GM18867 (cell line): Measurements from ENCODE around the gene FOXL3.
"Not testable (repeated sequence)": the region's sequence is repeated elsewhere in the genome, so short reads cannot be mapped to it uniquely, and the experiment has no call there.

Experiments used
- ATAC-seq: cut with Tn5 transposase; IDR thresholded peaks from one replicate; pipeline ENCODE4 v1.9.1; 2021; ENCODE audit warnings: mild to moderate bottlenecking, moderate library complexity; ENCODE audit not compliant: unreplicated experiment

FOXL3 gene

DNA sequence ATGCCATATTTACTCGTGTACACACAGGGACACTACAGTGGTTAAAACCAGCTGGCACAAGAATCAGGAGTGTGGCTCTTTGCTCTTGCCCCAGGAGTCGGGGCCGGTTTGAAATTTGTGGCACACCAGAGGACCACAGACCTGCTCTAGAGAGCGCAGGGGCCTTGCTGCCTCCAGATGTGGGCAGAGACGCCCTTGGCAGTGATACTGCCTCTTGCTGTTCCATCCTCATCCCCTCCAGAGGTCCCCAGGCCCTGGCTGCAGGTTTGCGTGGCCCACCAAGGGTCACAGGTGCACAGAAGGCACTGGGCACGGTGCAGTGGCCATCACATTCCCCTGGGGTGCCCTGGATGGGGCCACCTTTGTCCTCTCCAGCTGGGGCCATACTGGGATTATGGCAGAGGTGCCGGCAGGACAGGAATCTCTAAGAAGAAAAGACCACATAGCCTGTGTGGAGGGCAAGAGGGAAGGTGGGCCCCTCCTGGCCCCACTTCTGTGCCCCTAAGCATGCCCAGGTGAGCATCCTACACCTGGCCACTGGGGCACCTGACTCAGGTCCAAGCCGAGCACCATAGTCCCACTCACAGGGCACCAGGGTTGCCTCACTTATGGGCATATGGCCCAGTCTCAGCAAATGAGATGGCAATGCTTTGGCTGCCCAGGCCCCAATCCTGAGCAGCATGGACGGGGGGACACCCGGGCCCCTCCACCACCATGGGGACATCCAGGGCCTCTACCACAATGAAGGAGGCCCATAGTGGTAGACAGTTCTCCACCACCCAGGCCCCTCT is 45.6 kb downstream of the FOXL3 start:
- ATAC-seq: no peak

GRCh38 chr7:336149-336533 is 46.2 kb downstream of the FOXL3 start:
- not testable (repeated sequence) for ATAC-seq

GRCh38 chr7:336810-337566 is 47.0 kb downstream of the FOXL3 start:
- ATAC-seq: no peak

DNA sequence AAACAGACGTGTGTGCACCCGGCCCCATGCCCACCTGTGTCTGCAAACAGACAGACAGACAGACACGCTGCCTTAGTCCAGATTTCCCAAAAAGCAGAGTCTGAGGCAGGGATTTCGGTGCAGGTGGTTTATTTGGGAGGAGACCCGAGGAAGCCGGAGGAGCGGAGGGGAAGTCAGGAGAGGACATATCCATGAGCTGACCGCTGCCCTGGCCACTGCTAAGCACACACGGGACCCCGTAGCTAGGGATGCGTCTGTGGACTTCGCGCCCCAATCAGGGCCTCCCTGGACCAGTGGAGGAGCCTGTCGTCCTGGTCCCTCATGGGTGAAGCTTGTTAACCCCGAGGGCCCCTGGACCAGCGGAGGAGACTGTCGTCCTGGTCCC is 47.6 kb downstream of the FOXL3 start:
- no peak for ATAC-seq

- no peak for ATAC-seq
Measured at GRCh38 chr7:338295-339061, 48.5 kb downstream of the FOXL3 start.

GRCh38 chr7:339062-339342 is 49.0 kb downstream of the FOXL3 start:
- ATAC-seq: no peak

GRCh38 chr7:339696-340095 is 49.7 kb downstream of the FOXL3 start:
- ATAC-seq: no peak

DNA sequence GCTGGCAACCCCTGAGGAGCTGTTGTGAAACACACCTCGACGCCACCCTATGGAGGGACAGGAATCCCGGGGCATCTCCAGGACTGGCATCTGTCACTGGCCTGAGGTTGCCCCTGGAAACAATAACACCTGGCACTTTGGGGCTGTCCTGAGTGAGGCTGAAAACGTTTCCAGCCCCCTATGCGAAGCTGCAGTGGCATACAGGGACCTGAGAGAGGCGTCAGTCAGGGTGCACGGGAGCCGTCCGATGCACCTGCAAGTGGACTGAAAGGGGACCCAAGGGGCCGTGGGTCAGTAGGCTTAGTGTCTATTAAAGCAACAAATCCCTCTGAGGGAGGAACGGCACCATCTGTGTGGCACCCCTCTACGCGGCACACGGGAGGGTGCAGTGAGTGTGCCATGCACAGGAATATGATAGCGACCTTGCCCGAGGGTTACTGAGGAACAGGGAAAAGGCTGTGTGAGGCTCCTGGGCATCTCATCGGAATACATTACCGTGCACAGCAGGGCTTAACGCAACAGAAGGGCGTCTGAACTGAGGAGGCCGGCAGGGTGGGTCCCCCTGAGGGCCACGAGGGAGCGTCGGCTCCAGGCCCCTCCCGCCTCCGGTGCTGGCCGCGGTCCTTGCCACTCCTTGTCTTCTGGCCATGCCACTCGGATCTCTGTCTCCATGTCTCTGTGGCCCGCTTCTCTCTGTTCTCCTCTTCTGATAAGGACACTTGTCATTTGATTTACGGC is 50.4 kb downstream of the FOXL3 start:
- no peak for ATAC-seq
